Trophoblast cell (in vitro differentiated cells and primary cell): Measurements from ENCODE around the gene SPSB4.

Experiments used
- DNase-seq, 2 donors: peaks; one replicate each; pipeline ENCODE4 v3.0.0-alpha.2; 2016
- H2AFZ ChIP-seq: 2 replicates; pipeline ENCODE4 v1.6.1; 2013; ENCODE audit warnings: low read length, moderate library complexity, mild to moderate bottlenecking; ENCODE audit not compliant: insufficient read depth, poor library complexity
- H2AK5ac ChIP-seq: 2 replicates; pipeline ENCODE4 v1.6.1; 2013; ENCODE audit warnings: mild to moderate bottlenecking, low read length
- H2BK120ac ChIP-seq: 2 replicates; pipeline ENCODE4 v1.6.1; 2013; ENCODE audit warnings: low read length, mild to moderate bottlenecking, moderate library complexity; ENCODE audit not compliant: insufficient read depth, poor library complexity
- H2BK12ac ChIP-seq: 2 replicates; pipeline ENCODE4 v1.6.1; 2013; ENCODE audit warnings: mild to moderate bottlenecking, low read length, moderate library complexity
- H2BK5ac ChIP-seq: 2 replicates; pipeline ENCODE4 v1.6.1; 2013; ENCODE audit warnings: low read length, low read depth, moderate library complexity, mild to moderate bottlenecking; ENCODE audit not compliant: poor library complexity
- H3K14ac ChIP-seq: 2 replicates; pipeline ENCODE4 v1.6.1; 2013; ENCODE audit warnings: mild to moderate bottlenecking, low read length
- H3K18ac ChIP-seq: 2 replicates; pipeline ENCODE4 v1.6.1; 2013; ENCODE audit warnings: mild to moderate bottlenecking, low read length
- H3K23ac ChIP-seq: 2 replicates; pipeline ENCODE4 v1.6.1; 2013; ENCODE audit warnings: low read length
- H3K27ac ChIP-seq: 2 replicates; pipeline ENCODE4 v1.5.1; 2013; ENCODE audit warnings: low read depth, mild to moderate bottlenecking, inconsistent platforms, low read length, moderate library complexity
- H3K27me3 ChIP-seq: 2 replicates; pipeline ENCODE4 v1.6.1; 2013; ENCODE audit warnings: inconsistent platforms, mild to moderate bottlenecking, low read length, moderate library complexity; ENCODE audit not compliant: insufficient read depth
- H3K36me3 ChIP-seq, 2 experiments: 1 replicate in 1 of 2; 2 replicates in 1 of 2; pipeline ENCODE4 v1.6.1; 2013; ENCODE audit warnings: low read length in 2 of 2, mild to moderate bottlenecking in 2 of 2, moderate library complexity in 1 of 2; ENCODE audit not compliant: insufficient read depth in 2 of 2, control insufficient read depth in 1 of 2
- H3K4ac ChIP-seq: 2 replicates; pipeline ENCODE4 v1.6.1; 2013; ENCODE audit warnings: low read depth, mild to moderate bottlenecking, low read length, moderate library complexity
- H3K4me1 ChIP-seq, 2 experiments: 1 replicate in 1 of 2; 2 replicates in 1 of 2; pipeline ENCODE4 v1.6.1; 2013; ENCODE audit warnings: low read length in 2 of 2, mild to moderate bottlenecking in 2 of 2, moderate library complexity in 1 of 2; ENCODE audit not compliant: insufficient read depth in 2 of 2, control insufficient read depth in 1 of 2
- H3K4me2 ChIP-seq: 2 replicates; pipeline ENCODE4 v1.6.1; 2013; ENCODE audit warnings: inconsistent platforms, mild to moderate bottlenecking, low read length, moderate library complexity
- H3K4me3 ChIP-seq: 2 replicates; pipeline ENCODE4 v1.5.1; 2013; ENCODE audit warnings: mild to moderate bottlenecking, low read depth, low read length, inconsistent platforms
- H3K79me1 ChIP-seq: one replicate; pipeline ENCODE4 v1.6.1; 2013; ENCODE audit warnings: low read length
- H3K79me2 ChIP-seq: 2 replicates; pipeline ENCODE4 v1.6.1; 2013; ENCODE audit warnings: low read length, mild to moderate bottlenecking; ENCODE audit not compliant: control insufficient read depth, insufficient read depth, poor library complexity
- H3K9ac ChIP-seq: 2 replicates; pipeline ENCODE4 v1.6.1; 2013; ENCODE audit warnings: mild to moderate bottlenecking, low read length
- H3K9me3 ChIP-seq: 2 replicates; pipeline ENCODE4 v1.6.1; 2013; ENCODE audit warnings: low read depth, mild to moderate bottlenecking, control low read depth, inconsistent platforms, low read length; ENCODE audit not compliant: insufficient read depth
- H4K12ac ChIP-seq: 2 replicates; pipeline ENCODE4 v1.6.1; 2013; ENCODE audit warnings: low read depth, mild to moderate bottlenecking, low read length, moderate library complexity
- H4K8ac ChIP-seq: 2 replicates; pipeline ENCODE4 v1.6.1; 2013; ENCODE audit warnings: low read depth, mild to moderate bottlenecking, low read length, moderate library complexity
- H4K91ac ChIP-seq: one replicate; pipeline ENCODE4 v1.6.1; 2013; ENCODE audit warnings: low read depth, mild to moderate bottlenecking, low read length, moderate library complexity
- WGBS: extraction: QIAGEN DNeasy Blood & Tissue Kit; methylation state at CpG from one replicate; pipeline ENCODE4 v1.1.7; 2013; ENCODE audit warnings: missing lambda C conversion rate; ENCODE audit not compliant: insufficient read length, insufficient coverage; ENCODE audit errors: extremely low coverage; 5-methylcytosine and 5-hydroxymethylcytosine counted together

Gene SPSB4

DNA sequence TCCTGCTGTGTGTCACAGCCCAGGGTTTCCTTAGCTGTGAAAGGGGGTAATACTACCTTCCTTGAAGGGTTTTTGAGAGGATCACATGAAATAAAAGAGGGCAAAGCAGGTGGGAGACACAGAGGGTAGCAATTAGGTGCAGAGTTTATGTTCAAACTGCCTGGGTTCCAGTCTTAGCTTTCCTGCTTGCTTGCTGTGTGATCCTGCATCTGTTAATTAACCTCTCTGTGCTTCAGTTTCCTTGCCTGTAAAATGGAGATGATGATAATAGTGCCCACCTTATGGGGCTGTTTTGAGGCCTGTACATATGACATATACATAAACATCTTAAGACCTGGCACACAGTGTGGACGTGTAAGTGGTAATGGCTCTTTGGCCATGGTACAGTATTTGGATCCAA, 35.0 kb downstream of the SPSB4 start:
- Histone ChIP-seq H2AK5ac (no peak overlapping the region), H2BK120ac (no peak overlapping the region), H3K18ac (no peak overlapping the region), H3K14ac (no peak overlapping the region), H3K23ac (no peak overlapping the region), H4K12ac (no peak overlapping the region), H3K4me2 (no peak overlapping the region), H3K79me2 (peaks cover 12% of the 10 kb centered on the region), H2BK5ac (no peak overlapping the region), H3K79me1 (peaks cover 49% of the 10 kb centered on the region), H2AFZ (no peak overlapping the region), H2BK12ac (no peak overlapping the region), H3K4ac (peak overlapping the region; percentile 37), H3K4me1 (peaks cover 56 to 72% of the 10 kb centered on the region in 2 experiments), H3K9me3 (no peaks in the 10 kb centered on the region), H3K9ac (no peak overlapping the region), H3K36me3 (no peaks in the 10 kb centered on the region), H4K8ac (no peak overlapping the region), H4K91ac (peak overlapping the region; percentile 31), H3K27ac (no peak overlapping the region), H3K4me3 (no peak overlapping the region), H3K27me3 (no peaks in the 10 kb centered on the region)
- DNase-seq = no peak
- WGBS = no CpG with 5 or more reads among the region's 1 CpG

DNA sequence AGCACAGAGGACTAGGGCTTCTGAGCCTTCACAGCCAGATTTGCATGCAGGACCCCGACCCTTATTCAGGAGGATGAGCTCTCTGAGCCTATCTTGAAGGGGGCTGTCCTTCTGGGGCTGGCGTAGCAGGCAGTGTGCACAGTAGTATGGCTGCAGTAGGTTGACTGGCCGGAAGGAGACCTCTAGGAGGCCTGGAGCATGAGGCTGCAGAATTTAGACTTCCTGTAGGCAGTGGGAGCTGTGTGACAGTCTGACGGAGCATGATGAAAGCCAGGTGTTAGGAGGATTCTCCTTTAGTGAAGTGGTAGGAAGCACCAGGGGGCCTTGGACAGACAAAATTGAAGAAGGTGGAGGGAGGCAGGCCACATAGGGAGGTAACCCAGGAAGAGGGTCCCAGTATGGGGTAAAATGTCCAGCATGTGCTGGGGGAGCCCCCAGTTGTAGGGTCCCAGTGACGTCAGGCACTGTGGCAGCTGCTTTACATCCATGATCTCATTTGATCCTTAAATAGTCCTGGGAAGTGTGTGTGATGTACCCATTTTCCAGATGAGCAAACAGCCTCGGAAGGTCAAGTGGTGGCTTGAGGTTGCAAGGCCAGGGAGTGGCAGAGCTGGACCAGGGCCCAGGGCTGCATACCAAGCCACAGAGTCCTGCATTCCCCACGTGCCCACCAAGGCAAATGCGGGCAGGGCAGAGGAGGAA, 36.1 kb downstream of the SPSB4 start:
- no peak for DNase-seq
- peak overlapping the region; percentile 60 for H4K91ac ChIP-seq
- H2BK5ac ChIP-seq = peak overlapping the region; percentile 42
- no peak overlapping the region for H3K9ac ChIP-seq
- no peaks in the 10 kb centered on the region for H3K9me3 ChIP-seq
- H3K14ac ChIP-seq = peak overlapping the region; percentile 76
- H3K18ac ChIP-seq = peak overlapping the region; percentile 48
- H2BK12ac ChIP-seq = peak overlapping the region; percentile 87
- H2BK120ac ChIP-seq = peak overlapping the region; percentile 77
- no peaks in the 10 kb centered on the region for H3K36me3 ChIP-seq
- H3K79me2 ChIP-seq = peaks cover 12% of the 10 kb centered on the region
- no peak overlapping the region for H3K4me2 ChIP-seq
- H4K12ac ChIP-seq = peak overlapping the region; percentile 14
- H3K27ac ChIP-seq = peak overlapping the region; percentile 65
- peak overlapping the region; percentile 44 for H4K8ac ChIP-seq
- H2AK5ac ChIP-seq = peak overlapping the region; percentile 85
- peak overlapping the region; percentile 68 for H3K4ac ChIP-seq
- H3K79me1 ChIP-seq = peaks cover 42% of the 10 kb centered on the region
- no peak overlapping the region for H3K23ac ChIP-seq
- H3K4me3 ChIP-seq = no peak overlapping the region
- no CpG with 5 or more reads among the region's 8 CpGs for WGBS
- H2AFZ ChIP-seq = no peak overlapping the region
- H3K4me1 ChIP-seq = peaks cover 52 to 63% of the 10 kb centered on the region in 2 experiments
- H3K27me3 ChIP-seq = no peaks in the 10 kb centered on the region

DNA sequence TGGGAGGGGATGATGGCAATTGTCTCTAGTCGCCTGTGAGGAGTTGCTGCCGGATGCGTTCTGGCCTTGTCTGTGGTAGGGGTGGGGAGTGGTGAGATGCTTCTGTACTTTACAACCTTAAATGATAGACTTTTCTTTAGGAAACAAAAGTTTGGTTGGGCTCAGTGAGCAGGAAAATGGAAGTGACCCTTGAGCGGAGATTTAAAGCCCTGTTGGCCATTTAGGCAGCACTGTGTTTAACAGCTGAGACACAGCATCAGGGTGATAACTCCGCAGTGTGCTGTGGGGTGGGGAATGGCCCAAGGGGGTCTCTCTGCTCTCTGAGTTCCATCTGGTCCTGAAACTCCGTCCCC, 36.6 kb downstream of the SPSB4 start:
- peak overlapping the region; percentile 60 for H4K91ac ChIP-seq
- peak overlapping the region; percentile 48 for H3K18ac ChIP-seq
- peak overlapping the region; percentile 77 for H2BK120ac ChIP-seq
- no peaks in the 10 kb centered on the region for H3K9me3 ChIP-seq
- H3K36me3 ChIP-seq = no peaks in the 10 kb centered on the region
- no CpG with 5 or more reads among the region's 6 CpGs for WGBS
- H2BK12ac ChIP-seq = peak overlapping the region; percentile 87
- no peak overlapping the region for H4K12ac ChIP-seq
- no peak overlapping the region for H3K4me3 ChIP-seq
- H3K4ac ChIP-seq = peak overlapping the region; percentile 68
- H3K79me1 ChIP-seq = peaks cover 39% of the 10 kb centered on the region
- no peak overlapping the region for H3K4me2 ChIP-seq
- peak overlapping the region; percentile 44 for H4K8ac ChIP-seq
- DNase-seq = no peak
- peak overlapping the region; percentile 76 for H3K14ac ChIP-seq
- peak overlapping the region; percentile 85 for H2AK5ac ChIP-seq
- no peak overlapping the region for H3K23ac ChIP-seq
- H3K79me2 ChIP-seq = peaks cover 12% of the 10 kb centered on the region
- peak overlapping the region; percentile 65 for H3K27ac ChIP-seq
- peaks cover 51 to 64% of the 10 kb centered on the region in 2 experiments for H3K4me1 ChIP-seq
- no peaks in the 10 kb centered on the region for H3K27me3 ChIP-seq
- peak overlapping the region; percentile 29 for H2BK5ac ChIP-seq
- H2AFZ ChIP-seq = no peak overlapping the region
- no peak overlapping the region for H3K9ac ChIP-seq

DNA sequence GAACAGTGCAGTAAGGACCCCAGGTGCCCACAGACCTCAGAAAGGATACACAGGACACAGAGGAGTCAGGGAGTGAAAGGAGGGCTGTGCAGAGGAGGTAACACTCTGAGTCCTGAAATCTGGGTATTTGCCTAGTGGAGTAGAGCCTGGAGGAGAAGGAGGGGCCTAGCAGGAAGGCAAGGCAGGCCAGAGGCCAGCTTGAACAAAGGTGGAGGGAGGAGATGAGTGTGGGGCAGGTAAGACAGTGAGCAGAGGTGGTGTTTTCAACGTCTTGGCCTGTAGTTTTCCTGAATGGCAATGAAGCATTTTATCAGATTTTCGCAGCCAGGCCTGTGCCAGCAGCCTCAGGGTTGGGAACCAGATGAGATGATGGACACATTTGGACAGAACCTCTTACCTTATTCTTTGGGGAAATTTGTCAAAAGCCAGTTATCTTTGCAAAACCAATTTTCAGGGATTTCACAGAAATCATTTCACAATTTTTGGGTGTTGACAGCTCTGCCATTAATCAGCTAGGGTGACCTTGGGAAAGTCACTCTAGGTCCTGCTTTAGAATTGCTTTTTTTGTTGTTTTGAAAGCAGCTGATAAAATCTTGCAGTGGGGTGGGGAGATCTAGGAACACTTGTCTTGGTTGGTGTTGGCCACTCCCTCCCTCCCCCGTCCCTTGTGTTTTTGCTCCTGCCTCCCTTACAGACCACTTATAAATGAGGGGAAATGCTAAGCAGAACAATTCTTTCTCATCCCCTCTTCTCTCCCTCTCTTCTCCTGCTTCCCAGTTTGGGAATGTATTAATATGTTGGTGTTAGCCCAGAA, 38.4 kb downstream of the SPSB4 start:
- no CpG with 5 or more reads among the region's 3 CpGs for WGBS

More for the DNA sequence above, 38.4 kb downstream of the SPSB4 start:
- H4K8ac ChIP-seq = peak overlapping the region; percentile 55
- peaks cover 49 to 64% of the 10 kb centered on the region in 2 experiments for H3K4me1 ChIP-seq
- peak overlapping the region; percentile 66 for H3K27ac ChIP-seq
- peaks cover 27% of the 10 kb centered on the region for H3K79me1 ChIP-seq
- no peak for DNase-seq
- peak overlapping the region; percentile 55 for H3K18ac ChIP-seq
- H3K9me3 ChIP-seq = no peaks in the 10 kb centered on the region
- peak overlapping the region; percentile 61 for H2AK5ac ChIP-seq
- no peaks in the 10 kb centered on the region for H3K36me3 ChIP-seq
- H3K23ac ChIP-seq = no peak overlapping the region
- H3K4me2 ChIP-seq = no peak overlapping the region
- peaks cover 8% of the 10 kb centered on the region for H3K79me2 ChIP-seq
- H2BK5ac ChIP-seq = peak overlapping the region; percentile 45
- peak overlapping the region; percentile 30 for H3K4ac ChIP-seq
- peak overlapping the region; percentile 19 for H2BK12ac ChIP-seq
- peak overlapping the region; percentile 10 for H3K14ac ChIP-seq
- peak overlapping the region; percentile 45 for H4K91ac ChIP-seq
- H2AFZ ChIP-seq = no peak overlapping the region
- no peak overlapping the region for H3K4me3 ChIP-seq
- H3K9ac ChIP-seq = no peak overlapping the region
- no peaks in the 10 kb centered on the region for H3K27me3 ChIP-seq
- peak overlapping the region; percentile 8 for H4K12ac ChIP-seq
- H2BK120ac ChIP-seq = peak overlapping the region; percentile 18
